CD8-positive, alpha-beta memory T cell (primary cell): Measurements from ENCODE around the gene ACP7. TPM values are rescaled to one million over a fixed set of nuclear protein-coding genes. Genes with fewer than 3 reads are reported as not detected.
"Not testable (repeated sequence)": the region's sequence is repeated elsewhere in the genome, so short reads cannot be mapped to it uniquely, and the experiment has no call there.

Experiments
- CTCF ChIA-PET: fragments of 350-600 bp; sonication (Branson Sonifier 250); formaldehyde crosslinking; loops from one replicate; lab custom pipeline; 2021; ENCODE audit warnings: antibody characterized with exemption; lab: Charles Lee
- POLR2A ChIA-PET: fragments of 350-600 bp; sonication (Branson Sonifier 250); formaldehyde crosslinking; loops from one replicate; lab custom pipeline; 2021; ENCODE audit warnings: antibody characterized with exemption; lab: Charles Lee
- DNase-seq, 5 donors: peaks; one replicate each; pipeline versions ENCODE4 v3.0.0 to v3.0.0-alpha.2; 2020 to 2022; ENCODE audit warnings: mixed read lengths in 1 of 5
- H3K27ac ChIP-seq: one replicate; pipeline ENCODE4 v1.7.0; 2013; ENCODE audit warnings: low read depth, mild to moderate bottlenecking, low read length, moderate library complexity
- H3K27me3 ChIP-seq: 2 replicates; pipeline ENCODE4 v1.7.0; 2013; ENCODE audit warnings: low read length, mild to moderate bottlenecking; ENCODE audit not compliant: insufficient read depth, poor library complexity, severe bottlenecking
- H3K36me3 ChIP-seq: 2 replicates; pipeline ENCODE4 v1.7.0; 2013; ENCODE audit warnings: mild to moderate bottlenecking, low read length, moderate library complexity; ENCODE audit not compliant: insufficient read depth
- H3K4me1 ChIP-seq: 2 replicates; pipeline ENCODE4 v1.7.0; 2013; ENCODE audit warnings: mild to moderate bottlenecking, low read length, moderate library complexity; ENCODE audit not compliant: insufficient read depth
- H3K4me3 ChIP-seq: 2 replicates; pipeline ENCODE4 v1.7.0; 2013; ENCODE audit warnings: mild to moderate bottlenecking, low read length
- H3K9me3 ChIP-seq: 2 replicates; pipeline ENCODE4 v1.7.0; 2013; ENCODE audit warnings: mild to moderate bottlenecking, low read length
- H3K27ac Mint-ChIP-seq, 8 donors: one replicate each; pipeline ENCODE4 v1.8.0; 2020 to 2021; ENCODE audit warnings: mixed read lengths in 8 of 8, mild to moderate bottlenecking in 6 of 8, inconsistent platforms in 3 of 8, moderate library complexity in 3 of 8
- H3K27me3 Mint-ChIP-seq, 2 donors: one replicate each; pipeline ENCODE4 v1.8.0; 2020 to 2021; ENCODE audit warnings: mixed read lengths in 2 of 2, mild to moderate bottlenecking in 1 of 2, moderate library complexity in 1 of 2
- H3K36me3 Mint-ChIP-seq, 3 donors: one replicate each; pipeline ENCODE4 v1.8.0; 2020 to 2021; ENCODE audit warnings: mixed read lengths in 3 of 3, inconsistent platforms in 1 of 3, mild to moderate bottlenecking in 1 of 3
- H3K4me1 Mint-ChIP-seq, 3 donors: one replicate each; pipeline ENCODE4 v1.8.0; 2020 to 2021; ENCODE audit warnings: mixed read lengths in 3 of 3, inconsistent platforms in 1 of 3, mild to moderate bottlenecking in 1 of 3
- H3K4me3 Mint-ChIP-seq, 7 donors: one replicate each; pipeline ENCODE4 v1.8.0; 2020 to 2021; ENCODE audit warnings: mixed read lengths in 7 of 7, mild to moderate bottlenecking in 6 of 7, moderate library complexity in 4 of 7, inconsistent platforms in 2 of 7
- H3K9me3 Mint-ChIP-seq, 5 donors: one replicate each; pipeline ENCODE4 v1.8.0; 2020 to 2022; ENCODE audit warnings: mixed read lengths in 5 of 5, mild to moderate bottlenecking in 3 of 5, moderate library complexity in 2 of 5, inconsistent platforms in 1 of 5
- polyA plus RNA-seq: library from polyadenylated mRNA; unstranded; fragments of 300-500 nt; fragmentation: Illumina TruSeq; gene quantifications from one replicate; pipeline ENCODE4 v1.2.3, GENCODE V29; 2021
- total RNA-seq, 2 experiments: library from RNA; stranded (reverse); gene quantifications; one replicate each; pipeline ENCODE4 v1.2.3, GENCODE V29; 2021

ACP7 gene
- total and polyA plus RNA-seq, 3 experiments from 2014 or later, result 0.22 TPM; not detected in 2

GRCh38 chr19:39087907-39088686 is 3.9 kb downstream of the ACP7 start:
- Mint-ChIP-seq H3K4me3 (no peak overlapping the region), H3K27me3 (peaks cover 14 to 26% of the 10 kb centered on the region in 2 donors), H3K27ac (peak overlapping the region in 1 of 8 donors; percentile 5), H3K4me1 (peaks cover 10 to 17% (median 11%) of the 10 kb centered on the region in 3 donors), H3K36me3 (no peaks in the 10 kb centered on the region), H3K9me3 (no peaks in the 10 kb centered on the region)
- Histone ChIP-seq H3K27ac (no peak overlapping the region), H3K27me3 (peaks cover 14% of the 10 kb centered on the region), H3K9me3 (no peaks in the 10 kb centered on the region), H3K36me3 (no peaks in the 10 kb centered on the region), H3K4me3 (no peak overlapping the region), H3K4me1 (peaks cover 8% of the 10 kb centered on the region)
- CTCF ChIA-PET, result no interaction called here
- POLR2A ChIA-PET, result no interaction called here
- DNase-seq, result no peak

DNA sequence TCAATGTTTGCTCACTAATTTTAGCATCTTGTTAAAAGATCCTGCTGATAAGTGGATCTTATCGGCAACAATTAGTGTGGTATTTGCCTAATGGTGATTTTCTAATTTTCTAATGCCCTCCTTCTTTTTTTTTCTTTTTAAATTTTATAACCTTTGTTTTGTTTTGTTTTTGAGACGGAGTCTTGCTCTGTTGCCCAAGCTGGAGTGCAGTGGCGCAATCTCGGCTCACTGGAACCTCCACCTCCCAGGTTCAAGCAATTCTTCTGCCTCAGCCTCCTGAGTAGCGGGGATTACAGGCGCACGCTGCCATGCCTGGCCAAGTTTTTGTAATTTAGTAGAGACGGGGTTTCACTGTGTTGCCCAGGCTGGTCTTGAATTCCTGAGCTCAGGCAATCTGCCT is 5.8 kb downstream of the ACP7 start:
- CTCF ChIA-PET, H3K36me3 Mint-ChIP-seq: not testable (repeated sequence)

DNA sequence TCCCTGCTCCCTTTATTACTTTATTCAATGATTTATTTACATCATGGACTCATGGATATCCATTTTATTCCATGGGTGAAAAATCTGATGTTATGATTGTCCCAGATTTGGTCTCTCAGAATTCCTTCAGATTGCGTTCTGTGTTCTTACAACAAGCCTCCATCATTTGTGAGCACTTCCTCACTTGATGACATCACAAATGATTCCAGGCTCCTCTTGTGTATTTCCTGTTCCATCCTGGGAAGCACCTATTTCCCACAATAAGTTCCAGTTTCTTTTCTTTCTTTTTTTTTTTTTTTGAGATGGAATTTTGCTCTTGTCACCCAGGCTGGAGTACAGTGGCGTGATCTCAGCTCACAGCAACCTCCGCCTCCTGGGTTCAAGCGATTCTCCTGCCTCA is 6.7 kb downstream of the ACP7 start:
- Mint-ChIP-seq H3K27me3 (peaks cover 7 to 19% of the 10 kb centered on the region in 2 donors), H3K27ac (peak overlapping the region in 2 of 8 donors; percentile 21 to 33), H3K36me3 (peaks cover 0 to 3% (median 0%) of the 10 kb centered on the region in 3 donors), H3K4me3 (no peak overlapping the region), H3K9me3 (no peaks in the 10 kb centered on the region), H3K4me1 (no peaks in the 10 kb centered on the region)
- ChIA-PET POLR2A (no interaction called here), CTCF (no interaction called here)
- Histone ChIP-seq H3K27ac (no peak overlapping the region), H3K27me3 (no peaks in the 10 kb centered on the region), H3K9me3 (no peaks in the 10 kb centered on the region), H3K4me1 (no peaks in the 10 kb centered on the region), H3K36me3 (no peaks in the 10 kb centered on the region), H3K4me3 (no peak overlapping the region)
- no peak for DNase-seq

More for the DNA sequence above, 5.8 kb downstream of the ACP7 start:
- H3K27me3 ChIP-seq, H3K9me3 ChIP-seq, H3K9me3 Mint-ChIP-seq, H3K4me1 ChIP-seq, H3K4me3 Mint-ChIP-seq, POLR2A ChIA-PET, H3K4me1 Mint-ChIP-seq, H3K27ac Mint-ChIP-seq, H3K27ac ChIP-seq, H3K36me3 ChIP-seq, H3K4me3 ChIP-seq: not testable (repeated sequence)
- DNase-seq, result peak in 1 of 5 donors; percentile 21
- peaks cover 10 to 25% of the 10 kb centered on the region in 2 donors for H3K27me3 Mint-ChIP-seq

DNA sequence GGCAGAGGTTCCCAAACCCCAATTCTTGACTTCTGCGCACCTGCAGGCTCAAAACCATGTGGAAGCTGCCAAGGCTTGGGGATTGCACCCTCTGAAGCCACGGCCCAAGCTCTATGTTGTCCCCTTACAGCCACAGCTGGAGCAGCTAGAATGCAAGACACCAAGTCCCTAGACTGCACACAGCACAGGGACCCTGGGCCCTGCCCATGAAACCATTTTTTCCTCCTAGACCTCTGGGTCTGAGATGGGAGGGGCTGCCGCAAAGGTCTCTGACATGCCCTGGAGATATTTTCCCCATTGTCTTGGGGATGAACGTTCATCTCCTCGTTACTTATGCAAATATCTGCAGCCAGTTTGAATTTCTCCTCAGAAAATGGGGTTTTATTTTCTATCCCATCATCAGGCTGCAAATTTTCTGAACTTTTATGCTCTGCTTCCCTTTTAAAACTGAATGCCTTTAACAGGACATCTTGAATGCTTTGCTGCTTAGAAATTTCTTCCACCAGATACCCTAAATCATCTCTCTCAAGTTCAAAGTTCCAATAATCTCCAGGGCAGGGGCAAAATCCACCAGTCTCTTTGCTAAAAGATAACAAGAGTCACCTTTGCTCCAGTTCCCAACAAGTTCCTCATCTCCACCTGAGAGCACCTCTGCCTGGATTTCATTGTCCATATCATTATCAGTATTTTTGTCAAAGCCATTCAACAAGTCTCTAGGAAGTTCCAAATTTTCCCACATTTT is 11.8 kb downstream of the ACP7 start:
- H3K9me3 ChIP-seq, H3K36me3 Mint-ChIP-seq, H3K4me1 ChIP-seq, POLR2A ChIA-PET, H3K36me3 ChIP-seq, DNase-seq, H3K27me3 ChIP-seq, H3K9me3 Mint-ChIP-seq, H3K4me3 Mint-ChIP-seq, CTCF ChIA-PET, H3K4me1 Mint-ChIP-seq, H3K4me3 ChIP-seq, H3K27ac ChIP-seq: not testable (repeated sequence)
- H3K27me3 Mint-ChIP-seq, result peaks cover 29 to 47% of the 10 kb centered on the region in 2 donors
- H3K27ac Mint-ChIP-seq, result peak overlapping the region in 1 of 8 donors; percentile 43

DNA sequence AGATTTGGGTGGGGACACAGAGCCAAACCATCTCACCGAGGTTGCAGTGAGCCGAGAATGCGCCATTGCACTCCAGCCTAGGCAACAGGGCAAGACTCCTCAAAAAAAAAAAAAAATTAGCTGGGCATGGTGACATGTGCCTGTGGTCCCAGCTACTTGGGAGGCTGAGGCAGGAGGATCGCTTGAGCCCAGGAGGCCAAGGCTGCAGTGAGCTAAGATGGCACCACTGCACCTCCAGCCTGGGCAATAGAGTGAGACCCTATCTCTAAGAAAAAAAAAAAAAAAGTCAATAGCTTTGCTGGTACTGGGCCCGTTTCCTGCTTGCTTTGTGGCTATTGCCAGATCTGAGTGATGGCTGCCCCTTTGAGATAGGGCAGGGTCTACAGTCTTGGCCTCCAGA is 13.1 kb downstream of the ACP7 start:
- CTCF ChIA-PET, result interaction anchor here (1.1 kb wide), 1 partner anchor 12 kb away, joined by 3 read pairs; no protein-coding TSS in a partner anchor
- Histone ChIP-seq H3K36me3 (no peaks in the 10 kb centered on the region), H3K4me3 (no peak overlapping the region), H3K27ac (no peak overlapping the region), H3K27me3 (no peaks in the 10 kb centered on the region), H3K4me1 (no peaks in the 10 kb centered on the region), H3K9me3 (no peaks in the 10 kb centered on the region)
- Mint-ChIP-seq H3K36me3 (peaks cover 0 to 3% (median 0%) of the 10 kb centered on the region in 3 donors), H3K27ac (no peak overlapping the region), H3K27me3 (peaks cover 26 to 50% of the 10 kb centered on the region in 2 donors), H3K4me1 (no peaks in the 10 kb centered on the region), H3K4me3 (no peak overlapping the region), H3K9me3 (peaks cover 0 to 3% (median 0%) of the 10 kb centered on the region in 5 donors)
- POLR2A ChIA-PET, result no interaction called here
- no peak for DNase-seq

GRCh38 chr19:39097721-39098120 is 13.6 kb downstream of the ACP7 start:
- no peaks in the 10 kb centered on the region for H3K27me3 ChIP-seq
- Mint-ChIP-seq H3K4me3 (no peak overlapping the region), H3K27me3 (peaks cover 26 to 50% of the 10 kb centered on the region in 2 donors), H3K4me1 (no peaks in the 10 kb centered on the region), H3K27ac (no peak overlapping the region), H3K9me3 (peaks cover 0 to 3% (median 0%) of the 10 kb centered on the region in 5 donors), H3K36me3 (peaks cover 0 to 3% (median 0%) of the 10 kb centered on the region in 3 donors)
- ChIA-PET CTCF (interaction anchor here (1.1 kb wide), 1 partner anchor 11 kb away, joined by 3 read pairs; no protein-coding TSS in a partner anchor), POLR2A (no interaction called here)
- H3K4me3 ChIP-seq, result no peak overlapping the region
- no peak overlapping the region for H3K27ac ChIP-seq
- H3K4me1 ChIP-seq, result no peaks in the 10 kb centered on the region
- no peaks in the 10 kb centered on the region for H3K9me3 ChIP-seq
- no peak for DNase-seq
- no peaks in the 10 kb centered on the region for H3K36me3 ChIP-seq

DNA sequence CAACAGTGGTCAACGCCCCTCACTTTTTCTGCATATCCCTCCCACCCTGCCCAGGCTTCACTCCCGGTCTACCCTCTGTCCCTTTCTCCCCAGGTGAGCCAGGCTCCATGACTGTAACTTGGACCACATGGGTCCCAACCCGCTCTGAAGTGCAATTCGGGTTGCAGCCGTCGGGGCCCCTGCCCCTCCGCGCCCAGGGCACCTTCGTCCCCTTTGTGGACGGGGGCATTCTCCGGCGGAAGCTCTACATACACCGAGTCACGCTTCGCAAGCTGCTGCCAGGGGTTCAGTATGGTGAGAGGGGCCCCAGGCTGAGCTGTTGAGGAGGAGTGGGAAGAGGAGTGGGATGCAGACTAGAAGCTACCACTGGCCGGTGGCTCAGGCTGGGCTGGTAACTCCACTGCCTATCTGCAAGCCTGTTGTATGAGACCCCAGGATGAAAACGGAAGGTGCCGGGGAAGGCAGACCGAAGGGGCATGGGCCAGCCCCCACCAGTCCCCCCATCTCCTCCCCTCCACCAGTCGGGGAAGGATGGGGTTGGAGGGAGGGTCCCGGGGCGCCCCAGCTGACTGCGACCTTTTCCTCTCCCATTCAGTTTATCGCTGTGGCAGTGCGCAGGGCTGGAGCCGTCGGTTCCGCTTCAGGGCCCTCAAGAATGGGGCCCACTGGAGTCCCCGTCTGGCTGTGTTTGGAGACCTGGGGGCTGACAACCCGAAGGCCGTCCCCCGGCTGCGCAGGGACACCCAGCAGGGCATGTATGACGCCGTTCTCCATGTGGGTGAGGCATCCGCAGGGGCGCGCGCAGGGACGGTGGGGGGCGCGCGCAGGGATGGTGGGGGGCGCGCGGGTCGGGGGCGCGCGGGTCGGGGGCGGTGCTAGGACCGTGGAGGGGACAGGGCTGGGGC is 14.4 kb downstream of the ACP7 start:
- CTCF ChIA-PET, result no interaction called here
- H3K36me3 ChIP-seq, result no peaks in the 10 kb centered on the region
- H3K4me1 ChIP-seq, result no peaks in the 10 kb centered on the region
- no peak overlapping the region for H3K4me3 ChIP-seq
- peaks cover 26 to 48% of the 10 kb centered on the region in 2 donors for H3K27me3 Mint-ChIP-seq
- H3K4me3 Mint-ChIP-seq, result no peak overlapping the region
- POLR2A ChIA-PET, result no interaction called here
- H3K36me3 Mint-ChIP-seq, result peaks cover 0 to 2% (median 0%) of the 10 kb centered on the region in 3 donors
- no peak overlapping the region for H3K27ac ChIP-seq
- no peak for DNase-seq
- peaks cover 0 to 3% (median 0%) of the 10 kb centered on the region in 5 donors for H3K9me3 Mint-ChIP-seq
- no peaks in the 10 kb centered on the region for H3K27me3 ChIP-seq
- H3K9me3 ChIP-seq, result no peaks in the 10 kb centered on the region
- peak overlapping the region in 2 of 8 donors; percentile 29 to 39 for H3K27ac Mint-ChIP-seq
- H3K4me1 Mint-ChIP-seq, result no peaks in the 10 kb centered on the region
